ENCODE measurements around the gene VEGFB.

Gene VEGFB

DNA sequence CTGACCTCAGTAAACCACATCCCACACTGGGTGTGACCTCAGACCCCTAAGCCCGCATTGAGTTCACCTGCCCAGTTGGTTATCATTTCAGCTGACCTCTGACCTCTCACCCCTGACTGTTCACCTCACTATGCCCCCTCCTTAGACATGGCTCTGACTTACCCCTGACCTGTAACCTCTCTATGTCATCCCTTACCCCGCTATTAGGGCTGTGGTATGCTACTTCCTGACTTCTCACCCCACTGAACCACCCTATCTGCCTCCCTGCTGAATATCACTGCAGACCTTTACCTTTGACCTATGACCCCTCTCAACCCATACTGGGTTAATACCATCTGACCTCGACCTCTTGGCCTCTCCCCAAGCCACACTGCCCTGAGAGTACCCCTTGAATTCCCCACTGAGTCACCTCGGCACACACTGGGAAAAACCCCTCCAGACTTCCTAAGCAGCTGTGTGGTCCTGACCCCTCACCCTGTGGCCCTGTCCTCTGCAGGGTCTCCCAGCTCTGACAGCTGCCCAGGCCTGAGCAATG, 25.2 kb downstream of the VEGFB start:
- Histone ChIP-seq H3K4me3 (ENCODE audit: low read length) (no peak overlapping the region), H3K9ac (ENCODE audit: low read depth, low read length) (no peak overlapping the region), H3K36me3 (ENCODE audit: insufficient read depth, low read length) (peaks cover 93% of the 10 kb centered on the region), H3K27me3 (ENCODE audit: control insufficient read depth, insufficient read depth, low read length) (no peaks in the 10 kb centered on the region), H3K4me2 (ENCODE audit: low read length) (no peak overlapping the region), H3K4me1 (ENCODE audit: control insufficient read depth, insufficient read depth, low read length) (peaks cover 4% of the 10 kb centered on the region), H3K9me3 (replicated peaks; ENCODE audit: low read length) (no peaks in the 10 kb centered on the region)

DNA sequence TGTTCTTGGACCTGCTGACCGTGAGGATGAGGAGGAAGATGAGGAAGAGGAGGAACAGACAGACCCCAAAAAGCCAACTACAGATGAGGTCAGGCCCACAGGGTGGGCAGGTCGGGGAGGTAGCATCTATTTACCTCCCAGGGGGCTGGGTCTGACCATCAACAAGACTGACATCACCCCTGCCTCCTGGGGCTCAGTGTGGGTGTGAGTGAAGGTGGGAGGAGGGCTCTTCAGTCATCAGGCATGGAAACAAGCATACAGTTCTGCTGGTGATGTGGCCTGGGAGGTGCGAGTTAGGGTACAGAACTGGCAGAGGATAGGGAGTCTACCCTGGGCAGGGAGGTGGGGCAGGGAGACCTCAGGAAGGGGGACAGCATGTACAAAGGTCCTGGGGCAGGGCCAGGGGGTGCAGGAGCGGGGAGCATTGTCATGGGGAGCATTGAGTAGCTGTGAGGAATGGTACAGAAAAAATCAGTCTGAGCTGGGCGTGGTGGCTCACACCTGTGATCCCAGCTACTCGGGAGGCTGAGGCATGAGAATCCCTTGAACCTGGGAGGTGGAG, 25.8 kb downstream of the VEGFB start:
- no peak overlapping the region for H3K9ac ChIP-seq (ENCODE audit: low read depth, low read length)
- no peaks in the 10 kb centered on the region for H3K9me3 ChIP-seq (replicated peaks; ENCODE audit: low read length)
- H3K27me3 ChIP-seq (ENCODE audit: control insufficient read depth, insufficient read depth, low read length), result no peaks in the 10 kb centered on the region
- no peak overlapping the region for H3K4me2 ChIP-seq (ENCODE audit: low read length)
- no peak overlapping the region for H3K4me3 ChIP-seq (ENCODE audit: low read length)
- peaks cover 4% of the 10 kb centered on the region for H3K4me1 ChIP-seq (ENCODE audit: control insufficient read depth, insufficient read depth, low read length)
- peaks cover 90% of the 10 kb centered on the region for H3K36me3 ChIP-seq (ENCODE audit: insufficient read depth, low read length)

DNA sequence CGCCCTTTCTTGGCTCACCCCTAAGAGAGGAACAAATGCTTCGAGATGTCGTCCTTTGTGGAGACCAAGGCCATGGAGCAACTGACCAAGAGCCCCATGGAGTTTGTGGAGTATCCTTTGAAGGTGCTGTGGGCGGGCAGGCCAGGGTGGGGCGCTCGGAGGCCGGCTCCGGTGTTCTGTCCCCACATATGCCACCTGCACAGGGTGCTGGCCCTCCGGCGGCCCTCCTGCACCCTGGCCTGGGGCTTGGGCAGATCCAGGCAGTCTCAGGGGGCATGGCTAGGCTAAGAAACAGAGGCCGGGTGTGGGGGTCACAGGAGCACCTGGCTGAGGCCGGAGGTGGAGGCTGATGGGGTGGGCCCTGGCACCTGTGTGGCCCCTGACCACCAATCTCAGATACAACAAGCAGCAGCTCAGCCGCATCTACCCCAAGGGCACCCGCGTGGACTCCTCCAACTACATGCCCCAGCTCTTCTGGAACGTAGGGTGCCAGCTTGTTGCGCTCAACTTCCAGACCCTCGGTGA, 27.2 kb downstream of the VEGFB start:
- Histone ChIP-seq H3K9me3 (replicated peaks; ENCODE audit: low read length) (no peaks in the 10 kb centered on the region), H3K4me1 (ENCODE audit: control insufficient read depth, insufficient read depth, low read length) (peaks cover 4% of the 10 kb centered on the region), H3K4me2 (ENCODE audit: low read length) (no peak overlapping the region), H3K36me3 (ENCODE audit: insufficient read depth, low read length) (peaks cover 90% of the 10 kb centered on the region), H3K9ac (ENCODE audit: low read depth, low read length) (no peak overlapping the region), H3K4me3 (ENCODE audit: low read length) (no peak overlapping the region), H3K27me3 (ENCODE audit: control insufficient read depth, insufficient read depth, low read length) (no peaks in the 10 kb centered on the region)

DNA sequence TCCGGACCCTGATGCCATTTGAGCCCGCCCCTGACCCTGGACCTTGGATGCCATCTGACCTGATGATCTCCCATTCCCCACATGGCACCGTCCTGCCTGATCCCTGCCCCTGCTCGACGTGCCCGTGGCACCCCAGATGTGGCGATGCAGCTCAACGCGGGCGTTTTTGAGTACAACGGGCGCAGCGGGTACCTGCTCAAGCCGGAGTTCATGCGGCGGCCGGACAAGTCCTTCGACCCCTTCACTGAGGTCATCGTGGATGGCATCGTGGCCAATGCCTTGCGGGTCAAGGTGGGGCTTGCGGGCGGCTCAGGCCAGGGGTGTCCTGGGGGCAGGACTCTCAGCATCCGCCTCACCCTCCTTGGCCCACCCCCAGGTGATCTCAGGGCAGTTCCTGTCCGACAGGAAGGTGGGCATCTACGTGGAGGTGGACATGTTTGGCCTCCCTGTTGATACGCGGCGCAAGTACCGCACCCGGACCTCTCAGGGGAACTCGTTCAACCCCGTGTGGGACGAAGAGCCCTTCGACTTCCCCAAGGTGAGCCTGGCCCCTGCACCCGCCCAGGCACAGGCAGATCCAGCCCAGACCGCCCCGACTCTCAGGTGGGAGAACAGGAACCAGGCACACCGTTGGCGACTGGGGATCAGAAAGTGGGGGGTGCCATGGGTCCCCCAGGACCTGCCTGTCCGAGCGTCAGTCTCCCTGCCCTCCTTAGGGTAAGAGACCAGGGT, 28.1 kb downstream of the VEGFB start:
- Histone ChIP-seq H3K9ac (ENCODE audit: low read depth, low read length) (no peak overlapping the region), H3K27me3 (ENCODE audit: control insufficient read depth, insufficient read depth, low read length) (no peaks in the 10 kb centered on the region), H3K9me3 (replicated peaks; ENCODE audit: low read length) (no peaks in the 10 kb centered on the region), H3K36me3 (ENCODE audit: insufficient read depth, low read length) (peaks cover 85% of the 10 kb centered on the region), H3K4me2 (ENCODE audit: low read length) (no peak overlapping the region), H3K4me1 (ENCODE audit: control insufficient read depth, insufficient read depth, low read length) (peaks cover 4% of the 10 kb centered on the region), H3K4me3 (ENCODE audit: low read length) (no peak overlapping the region)

DNA sequence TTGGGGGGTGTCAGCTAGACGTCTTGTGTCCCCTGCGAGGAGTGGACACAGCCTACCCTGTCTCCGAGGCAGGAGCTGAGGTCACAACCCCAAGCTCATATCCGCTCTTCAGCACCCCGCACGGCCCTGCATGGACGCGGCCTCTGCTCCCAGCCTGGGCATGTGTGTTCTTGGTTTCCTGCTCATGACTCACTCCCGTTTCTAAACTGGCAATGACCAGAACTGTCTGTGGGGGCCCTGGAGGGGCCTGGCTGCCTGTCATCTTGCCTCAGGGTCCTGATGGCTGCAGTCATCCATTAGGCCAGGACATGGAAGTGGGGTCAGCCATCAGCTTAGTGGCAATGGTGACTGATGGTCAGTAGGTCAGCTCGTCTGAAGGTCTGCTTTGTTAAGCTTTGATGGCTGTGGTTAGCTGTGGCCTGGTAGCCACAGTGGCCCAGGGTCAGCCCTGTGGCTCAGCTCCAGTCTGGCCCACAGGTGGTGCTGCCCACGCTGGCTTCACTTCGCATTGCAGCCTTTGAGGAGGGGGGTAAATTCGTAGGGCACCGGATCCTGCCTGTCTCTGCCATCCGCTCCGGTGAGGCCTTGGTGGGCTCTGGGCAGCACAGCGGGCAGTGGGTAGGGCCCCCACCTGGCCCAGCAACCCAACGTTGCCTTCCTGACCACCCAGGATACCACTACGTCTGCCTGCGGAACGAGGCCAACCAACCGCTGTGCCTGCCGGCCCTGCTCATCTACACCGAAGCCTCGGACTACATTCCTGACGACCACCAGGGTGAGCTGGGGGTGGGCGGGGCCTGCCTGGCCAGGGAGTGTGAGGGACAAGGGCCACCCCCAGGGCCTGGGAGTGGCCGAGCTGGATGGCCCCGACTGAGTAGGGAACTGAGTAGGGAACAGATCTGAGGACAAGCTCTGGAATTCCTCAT, 28.9 kb downstream of the VEGFB start:
- Histone ChIP-seq H3K4me1 (ENCODE audit: control insufficient read depth, insufficient read depth, low read length) (peaks cover 8% of the 10 kb centered on the region), H3K27me3 (ENCODE audit: control insufficient read depth, insufficient read depth, low read length) (no peaks in the 10 kb centered on the region), H3K4me2 (ENCODE audit: low read length) (no peak overlapping the region), H3K36me3 (ENCODE audit: insufficient read depth, low read length) (peaks cover 80% of the 10 kb centered on the region), H3K9ac (ENCODE audit: low read depth, low read length) (no peak overlapping the region), H3K4me3 (ENCODE audit: low read length) (no peak overlapping the region), H3K9me3 (replicated peaks; ENCODE audit: low read length) (no peaks in the 10 kb centered on the region)

DNA sequence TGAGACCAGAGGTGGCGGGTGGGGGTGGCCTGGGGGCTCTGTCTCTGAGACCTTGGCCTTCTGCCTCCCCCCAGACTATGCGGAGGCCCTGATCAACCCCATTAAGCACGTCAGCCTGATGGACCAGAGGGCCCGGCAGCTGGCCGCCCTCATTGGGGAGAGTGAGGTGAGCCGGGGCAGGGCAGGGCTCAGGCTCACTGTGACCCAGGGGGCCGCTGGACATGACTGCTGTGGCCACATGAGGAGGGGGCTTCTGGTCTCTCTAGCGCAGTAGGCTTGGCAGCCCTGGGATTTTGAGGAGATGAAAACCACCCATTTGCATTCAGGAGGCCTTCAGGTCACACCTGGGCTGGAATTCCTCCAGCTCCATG, 29.5 kb downstream of the VEGFB start:
- Histone ChIP-seq H3K9ac (ENCODE audit: low read depth, low read length) (no peak overlapping the region), H3K36me3 (ENCODE audit: insufficient read depth, low read length) (peaks cover 74% of the 10 kb centered on the region), H3K9me3 (replicated peaks; ENCODE audit: low read length) (no peaks in the 10 kb centered on the region), H3K27me3 (ENCODE audit: control insufficient read depth, insufficient read depth, low read length) (no peaks in the 10 kb centered on the region), H3K4me1 (ENCODE audit: control insufficient read depth, insufficient read depth, low read length) (peaks cover 15% of the 10 kb centered on the region), H3K4me3 (ENCODE audit: low read length) (no peak overlapping the region), H3K4me2 (ENCODE audit: low read length) (no peak overlapping the region)

DNA sequence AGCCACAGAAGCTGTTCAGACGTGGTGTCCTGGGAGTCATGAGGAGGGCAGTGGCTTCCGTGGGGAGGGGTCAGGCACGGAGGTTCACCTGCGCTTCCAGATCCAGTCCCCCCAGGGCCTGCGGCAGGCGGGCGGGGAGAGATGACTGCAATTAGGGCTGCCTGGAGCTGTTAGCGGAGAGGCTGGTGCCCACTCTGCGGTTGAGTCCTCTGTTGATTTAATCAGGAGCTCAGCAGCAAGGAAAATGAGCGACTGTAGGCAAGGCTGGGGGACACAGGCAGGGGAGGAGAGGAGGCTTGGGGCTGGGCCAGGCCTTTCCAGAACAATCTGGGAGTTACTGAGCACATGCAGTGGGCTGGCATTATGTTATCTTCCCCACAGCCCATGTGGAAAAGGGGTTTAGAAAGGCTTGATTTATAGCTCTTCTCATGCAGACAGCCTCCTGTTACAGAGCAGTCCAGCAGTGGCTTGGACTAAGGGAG, 30.0 kb downstream of the VEGFB start:
- H3K36me3 ChIP-seq (ENCODE audit: insufficient read depth, low read length), result peaks cover 69% of the 10 kb centered on the region

DNA sequence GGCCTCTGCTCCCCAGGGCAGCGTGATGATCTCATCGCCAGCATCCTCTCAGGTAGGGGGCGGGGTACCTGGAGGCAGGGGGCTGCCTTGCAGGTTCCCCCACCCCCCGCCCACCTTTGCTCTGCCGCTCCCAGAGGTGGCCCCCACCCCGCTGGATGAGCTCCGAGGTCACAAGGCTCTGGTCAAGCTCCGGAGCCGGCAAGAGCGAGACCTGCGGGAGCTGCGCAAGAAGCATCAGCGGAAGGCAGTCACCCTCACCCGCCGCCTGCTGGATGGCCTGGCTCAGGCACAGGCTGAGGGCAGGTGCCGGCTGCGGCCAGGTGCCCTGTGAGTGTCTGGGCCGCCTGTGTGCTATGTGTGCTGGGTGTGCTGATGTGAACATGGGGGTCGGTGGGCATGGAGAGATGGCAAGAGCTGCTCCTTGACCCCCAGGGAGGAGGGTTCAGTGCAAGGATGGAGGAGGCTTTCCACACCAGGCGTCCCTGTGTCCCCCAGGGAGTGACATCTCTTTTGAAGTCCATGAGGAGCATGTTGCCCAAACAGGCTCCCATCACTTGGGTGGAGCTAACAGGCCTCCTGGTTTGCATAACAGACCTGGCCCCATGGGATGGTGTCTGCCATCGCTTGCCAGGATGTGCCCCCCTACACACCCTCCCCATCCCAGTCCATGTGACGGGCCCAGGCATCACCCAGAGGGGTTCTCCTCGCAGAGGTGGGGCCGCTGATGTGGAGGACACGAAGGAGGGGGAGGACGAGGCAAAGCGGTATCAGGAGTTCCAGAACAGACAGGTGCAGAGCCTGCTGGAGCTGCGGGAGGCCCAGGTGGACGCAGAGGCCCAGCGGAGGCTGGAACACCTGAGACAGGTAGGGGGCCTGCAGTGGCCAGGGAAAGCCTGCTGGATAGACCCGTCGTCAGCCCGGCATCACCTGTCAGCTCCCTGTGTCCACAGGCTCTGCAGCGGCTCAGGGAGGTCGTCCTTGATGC, 31.1 kb downstream of the VEGFB start:
- H3K4me1 ChIP-seq (ENCODE audit: control insufficient read depth, insufficient read depth, low read length), result peaks cover 21% of the 10 kb centered on the region
- no peaks in the 10 kb centered on the region for H3K9me3 ChIP-seq (replicated peaks; ENCODE audit: low read length)
- H3K4me3 ChIP-seq (ENCODE audit: low read length), result no peak overlapping the region
- peaks cover 58% of the 10 kb centered on the region for H3K36me3 ChIP-seq (ENCODE audit: insufficient read depth, low read length)
- H3K27me3 ChIP-seq (ENCODE audit: control insufficient read depth, insufficient read depth, low read length), result no peaks in the 10 kb centered on the region
- H3K9ac ChIP-seq (ENCODE audit: low read depth, low read length), result no peak overlapping the region
- no peak overlapping the region for H3K4me2 ChIP-seq (ENCODE audit: low read length)

More for the DNA sequence above, 30.0 kb downstream of the VEGFB start:
- H3K4me3 ChIP-seq (ENCODE audit: low read length), result no peak overlapping the region
- H3K4me1 ChIP-seq (ENCODE audit: control insufficient read depth, insufficient read depth, low read length), result peaks cover 20% of the 10 kb centered on the region
- no peaks in the 10 kb centered on the region for H3K9me3 ChIP-seq (replicated peaks; ENCODE audit: low read length)
- H3K4me2 ChIP-seq (ENCODE audit: low read length), result no peak overlapping the region
- no peak overlapping the region for H3K9ac ChIP-seq (ENCODE audit: low read depth, low read length)
- H3K27me3 ChIP-seq (ENCODE audit: control insufficient read depth, insufficient read depth, low read length), result no peaks in the 10 kb centered on the region

DNA sequence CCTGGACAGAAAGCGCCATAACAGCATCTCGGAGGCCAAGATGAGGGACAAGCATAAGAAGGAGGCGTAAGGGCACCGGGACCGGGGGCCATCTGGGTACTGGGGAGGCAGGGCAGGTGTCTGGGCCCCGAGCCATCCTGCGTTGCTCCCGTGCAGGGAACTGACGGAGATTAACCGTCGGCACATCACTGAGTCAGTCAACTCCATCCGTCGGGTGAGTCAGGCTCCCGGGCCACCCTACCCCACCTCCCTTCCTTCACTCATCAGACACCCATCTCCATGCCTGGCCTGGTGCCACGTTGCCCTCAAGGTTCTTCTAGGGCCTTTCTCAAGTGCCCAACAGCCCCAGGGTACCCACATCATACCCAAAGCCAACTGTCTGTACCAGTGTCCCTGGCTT, 32.0 kb downstream of the VEGFB start:
- no peak overlapping the region for H3K4me3 ChIP-seq (ENCODE audit: low read length)
- peaks cover 21% of the 10 kb centered on the region for H3K4me1 ChIP-seq (ENCODE audit: control insufficient read depth, insufficient read depth, low read length)
- no peaks in the 10 kb centered on the region for H3K9me3 ChIP-seq (replicated peaks; ENCODE audit: low read length)
- H3K27me3 ChIP-seq (ENCODE audit: control insufficient read depth, insufficient read depth, low read length), result no peaks in the 10 kb centered on the region
- peaks cover 50% of the 10 kb centered on the region for H3K36me3 ChIP-seq (ENCODE audit: insufficient read depth, low read length)
- H3K4me2 ChIP-seq (ENCODE audit: low read length), result no peak overlapping the region
- H3K9ac ChIP-seq (ENCODE audit: low read depth, low read length), result no peak overlapping the region

DNA sequence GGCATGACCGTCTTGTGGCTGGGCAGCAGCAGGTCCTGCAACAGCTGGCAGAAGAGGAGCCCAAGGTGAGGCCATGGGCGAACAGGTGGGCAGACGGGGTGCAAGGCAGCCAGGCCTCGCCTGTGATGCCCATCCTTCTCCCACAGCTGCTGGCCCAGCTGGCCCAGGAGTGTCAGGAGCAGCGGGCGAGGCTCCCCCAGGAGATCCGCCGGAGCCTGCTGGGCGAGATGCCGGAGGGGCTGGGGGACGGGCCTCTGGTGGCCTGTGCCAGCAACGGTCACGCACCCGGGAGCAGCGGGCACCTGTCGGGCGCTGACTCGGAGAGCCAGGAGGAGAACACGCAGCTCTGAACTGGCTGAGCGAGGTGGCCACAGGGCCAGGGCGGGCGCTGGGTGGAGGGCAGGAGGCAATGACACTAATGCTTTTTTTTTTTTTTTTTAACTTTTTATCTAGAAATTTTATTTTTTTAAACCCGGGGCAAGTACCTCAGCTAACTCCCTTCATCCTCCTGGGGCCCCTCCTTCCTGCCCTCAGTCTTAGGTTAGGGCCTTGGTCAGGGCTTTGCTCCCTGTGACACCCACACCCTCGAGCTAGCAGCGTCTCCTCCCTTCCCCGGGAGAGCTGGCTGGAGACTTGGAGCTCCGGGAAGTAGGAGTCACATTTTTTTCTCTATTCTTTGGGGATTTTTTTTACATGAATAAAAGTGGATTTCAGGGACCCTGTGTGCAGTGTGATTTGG, 33.0 kb downstream of the VEGFB start:
- peaks cover 29% of the 10 kb centered on the region for H3K4me1 ChIP-seq (ENCODE audit: control insufficient read depth, insufficient read depth, low read length)
- H3K9me3 ChIP-seq (replicated peaks; ENCODE audit: low read length), result no peaks in the 10 kb centered on the region
- H3K36me3 ChIP-seq (ENCODE audit: insufficient read depth, low read length), result peaks cover 39% of the 10 kb centered on the region
- H3K4me3 ChIP-seq (ENCODE audit: low read length), result no peak overlapping the region
- H3K4me2 ChIP-seq (ENCODE audit: low read length), result no peak overlapping the region
- no peaks in the 10 kb centered on the region for H3K27me3 ChIP-seq (ENCODE audit: control insufficient read depth, insufficient read depth, low read length)
- H3K9ac ChIP-seq (ENCODE audit: low read depth, low read length), result no peak overlapping the region
